ENCODE results near the gene DHX16. TPM values are rescaled to one million over a fixed set of nuclear protein-coding genes. Genes with fewer than 3 reads are reported as not detected.
A peak's percentile ranks its signal among the peaks of the same experiment; 100 is the strongest.

DHX16 gene
- total and polyA plus RNA-seq, 9 of the 15 experiments (the other 6 are each of a cell fraction or from before 2014, with no cell fraction given), result 14.6 to 66.1 (median 47.5) TPM

GRCh38 chr6:30672445-30673253 is at the start of gene DHX16 (continued):
- TF ChIP-seq ZBTB9 (CRISPR knock-in tag; IDR thresholded peaks at IDR 0.05) (peak; percentile 82), STAT6 (CRISPR knock-in tag; IDR thresholded peaks at IDR 0.05) (peak; percentile 75), BHLHE40 (IDR thresholded peaks at IDR 0.05; ENCODE audit: low read length) (peak; percentile 14; the same call in 1 of the 2 replicates), ZNF655 (CRISPR knock-in tag; IDR thresholded peaks at IDR 0.05) (no peak), PHF8 (IDR thresholded peaks at IDR 0.05; ENCODE audit: borderline replicate concordance, low read length) (peak; percentile 96; the same call in 1 of the 2 replicates), HNRNPH1 (optimal IDR thresholded peaks at IDR 0.05; ENCODE audit: low read depth, low read length) (no peak), SMAD2 (IDR thresholded peaks at IDR 0.05; ENCODE audit: low read depth, low read length) (no peak), LCOR (CRISPR knock-in tag; IDR thresholded peaks at IDR 0.05) (peak; percentile 91), ZNF24 (IDR thresholded peaks at IDR 0.05) (peak; percentile 97), MNT (conservative IDR thresholded peaks at IDR 0.05) (peak; percentile 59 to 88; a peak in 3 of 4 replicates), RBM39 (optimal IDR thresholded peaks at IDR 0.05; ENCODE audit: low read depth, low read length) (no peak), ZNF695 (CRISPR knock-in tag; IDR thresholded peaks at IDR 0.05) (no peak), HNRNPUL1 (IDR thresholded peaks at IDR 0.05; ENCODE audit: low read length) (no peak), ZNF398 (CRISPR knock-in tag; IDR thresholded peaks at IDR 0.05) (no peak)

Measured in K562 (cell line).